ENCODE measurements around the gene APC2.

Gene APC2

DNA sequence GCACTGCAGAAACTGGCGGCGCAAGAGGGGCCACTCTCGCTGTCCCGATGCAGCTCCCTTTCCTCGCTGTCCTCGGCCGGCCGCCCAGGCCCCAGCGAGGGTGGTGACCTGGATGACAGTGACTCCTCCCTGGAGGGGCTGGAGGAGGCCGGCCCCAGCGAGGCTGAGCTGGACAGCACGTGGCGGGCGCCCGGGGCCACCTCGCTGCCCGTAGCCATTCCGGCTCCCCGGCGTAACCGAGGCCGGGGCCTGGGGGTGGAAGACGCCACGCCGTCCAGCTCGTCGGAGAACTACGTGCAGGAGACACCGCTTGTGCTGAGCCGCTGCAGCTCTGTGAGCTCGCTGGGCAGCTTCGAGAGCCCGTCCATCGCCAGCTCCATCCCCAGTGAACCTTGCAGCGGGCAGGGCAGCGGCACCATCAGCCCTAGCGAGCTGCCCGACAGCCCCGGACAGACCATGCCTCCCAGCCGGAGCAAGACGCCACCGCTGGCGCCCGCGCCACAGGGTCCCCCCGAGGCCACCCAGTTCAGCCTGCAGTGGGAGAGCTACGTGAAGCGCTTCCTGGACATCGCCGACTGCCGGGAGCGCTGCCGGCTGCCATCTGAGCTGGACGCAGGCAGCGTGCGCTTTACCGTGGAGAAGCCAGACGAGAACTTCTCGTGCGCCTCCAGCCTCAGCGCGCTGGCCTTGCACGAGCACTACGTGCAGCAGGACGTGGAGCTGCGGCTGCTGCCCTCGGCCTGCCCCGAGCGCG lies 16.7 kb downstream of the APC2 start:
- DNase-seq (ENCODE audit: extremely low spot score): no peak
- CTCF ChIA-PET: interaction anchor here (1.2 to 2.0 kb wide), 3 partner anchors 11 to 22 kb away, joined by 3 to 6 read pairs (median 6); no protein-coding TSS in a partner anchor
- POLR2A ChIA-PET: no interaction called here
- TF ChIP-seq, protein P1, sequence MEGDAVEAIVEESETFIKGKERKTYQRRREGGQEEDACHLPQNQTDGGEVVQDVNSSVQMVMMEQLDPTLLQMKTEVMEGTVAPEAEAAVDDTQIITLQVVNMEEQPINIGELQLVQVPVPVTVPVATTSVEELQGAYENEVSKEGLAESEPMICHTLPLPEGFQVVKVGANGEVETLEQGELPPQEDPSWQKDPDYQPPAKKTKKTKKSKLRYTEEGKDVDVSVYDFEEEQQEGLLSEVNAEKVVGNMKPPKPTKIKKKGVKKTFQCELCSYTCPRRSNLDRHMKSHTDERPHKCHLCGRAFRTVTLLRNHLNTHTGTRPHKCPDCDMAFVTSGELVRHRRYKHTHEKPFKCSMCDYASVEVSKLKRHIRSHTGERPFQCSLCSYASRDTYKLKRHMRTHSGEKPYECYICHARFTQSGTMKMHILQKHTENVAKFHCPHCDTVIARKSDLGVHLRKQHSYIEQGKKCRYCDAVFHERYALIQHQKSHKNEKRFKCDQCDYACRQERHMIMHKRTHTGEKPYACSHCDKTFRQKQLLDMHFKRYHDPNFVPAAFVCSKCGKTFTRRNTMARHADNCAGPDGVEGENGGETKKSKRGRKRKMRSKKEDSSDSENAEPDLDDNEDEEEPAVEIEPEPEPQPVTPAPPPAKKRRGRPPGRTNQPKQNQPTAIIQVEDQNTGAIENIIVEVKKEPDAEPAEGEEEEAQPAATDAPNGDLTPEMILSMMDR (IDR thresholded peaks at IDR 0.05; ENCODE audit: control extremely low read depth, extremely low read depth, low read depth, missing control alignments): no peak

DNA sequence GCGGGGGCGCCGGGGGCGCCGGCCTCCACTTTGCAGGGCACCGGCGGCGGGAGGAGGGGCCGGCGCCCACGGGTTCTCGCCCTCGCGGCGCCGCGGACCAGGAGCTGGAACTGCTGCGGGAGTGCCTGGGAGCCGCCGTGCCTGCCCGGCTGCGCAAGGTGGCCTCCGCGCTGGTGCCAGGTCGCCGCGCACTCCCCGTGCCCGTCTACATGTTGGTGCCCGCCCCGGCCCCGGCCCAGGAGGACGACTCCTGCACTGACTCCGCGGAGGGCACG lies 17.2 kb downstream of the APC2 start:
- POLR2A ChIA-PET: no interaction called here

DNA sequence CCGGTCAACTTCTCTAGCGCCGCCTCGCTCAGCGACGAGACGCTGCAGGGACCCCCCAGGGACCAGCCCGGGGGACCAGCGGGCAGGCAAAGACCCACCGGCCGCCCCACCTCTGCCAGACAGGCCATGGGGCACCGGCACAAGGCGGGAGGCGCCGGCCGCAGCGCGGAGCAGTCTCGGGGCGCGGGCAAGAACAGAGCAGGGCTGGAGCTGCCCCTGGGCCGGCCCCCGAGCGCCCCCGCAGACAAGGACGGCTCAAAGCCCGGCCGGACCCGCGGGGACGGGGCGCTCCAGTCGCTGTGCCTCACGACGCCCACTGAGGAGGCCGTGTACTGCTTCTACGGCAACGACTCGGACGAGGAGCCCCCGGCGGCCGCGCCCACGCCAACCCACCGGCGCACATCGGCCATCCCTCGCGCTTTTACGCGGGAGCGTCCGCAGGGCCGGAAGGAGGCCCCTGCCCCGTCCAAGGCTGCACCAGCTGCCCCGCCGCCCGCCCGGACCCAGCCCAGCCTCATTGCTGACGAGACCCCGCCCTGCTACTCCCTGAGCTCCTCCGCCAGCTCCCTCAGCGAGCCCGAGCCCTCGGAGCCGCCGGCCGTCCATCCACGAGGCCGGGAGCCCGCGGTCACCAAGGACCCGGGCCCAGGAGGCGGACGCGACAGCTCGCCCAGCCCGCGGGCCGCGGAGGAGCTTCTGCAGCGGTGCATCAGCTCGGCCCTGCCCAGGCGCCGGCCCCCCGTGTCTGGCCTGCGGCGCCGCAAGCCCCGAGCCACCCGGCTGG lies 17.8 kb downstream of the APC2 start:
- POLR2A ChIA-PET: no interaction called here
- CTCF ChIA-PET: interaction anchor here (0.7 to 2.3 kb wide), 6 partner anchors 10 to 23 kb away, joined by 3 to 8 read pairs (median 4); no protein-coding TSS in a partner anchor
- no peak for DNase-seq (ENCODE audit: extremely low spot score)
- TF ChIP-seq, protein P1 (IDR thresholded peaks at IDR 0.05; ENCODE audit: control extremely low read depth, extremely low read depth, low read depth, missing control alignments): no peak

More for the DNA sequence above, 17.2 kb downstream of the APC2 start:
- no peak for DNase-seq (ENCODE audit: extremely low spot score)
- TF ChIP-seq, protein P1 (IDR thresholded peaks at IDR 0.05; ENCODE audit: control extremely low read depth, extremely low read depth, low read depth, missing control alignments): no peak
- CTCF ChIA-PET: interaction anchor here (0.7 to 2.0 kb wide), 4 partner anchors 9 to 22 kb away, joined by 3 to 6 read pairs (median 4); no protein-coding TSS in a partner anchor

DNA sequence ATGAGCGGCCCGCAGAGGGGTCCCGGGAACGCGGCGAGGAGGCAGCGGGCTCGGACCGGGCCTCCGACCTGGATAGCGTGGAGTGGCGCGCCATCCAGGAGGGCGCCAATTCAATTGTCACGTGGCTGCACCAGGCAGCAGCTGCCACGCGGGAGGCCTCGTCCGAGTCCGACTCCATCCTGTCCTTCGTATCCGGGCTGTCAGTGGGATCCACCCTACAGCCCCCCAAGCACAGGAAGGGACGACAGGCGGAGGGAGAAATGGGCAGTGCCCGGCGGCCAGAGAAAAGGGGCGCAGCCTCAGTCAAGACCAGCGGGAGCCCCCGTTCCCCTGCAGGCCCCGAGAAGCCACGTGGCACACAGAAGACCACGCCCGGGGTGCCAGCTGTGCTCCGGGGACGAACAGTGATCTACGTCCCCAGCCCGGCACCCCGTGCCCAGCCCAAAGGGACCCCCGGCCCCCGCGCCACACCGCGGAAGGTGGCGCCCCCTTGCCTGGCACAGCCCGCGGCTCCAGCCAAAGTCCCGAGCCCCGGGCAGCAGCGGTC lies 18.4 kb downstream of the APC2 start:
- ChIA-PET POLR2A (no interaction called here), CTCF (interaction anchor here (1.3 to 2.3 kb wide), 3 partner anchors 10 to 23 kb away, joined by 3 to 8 read pairs (median 6); no protein-coding TSS in a partner anchor)
- DNase-seq (ENCODE audit: extremely low spot score): no peak
- TF ChIP-seq, protein P1 (IDR thresholded peaks at IDR 0.05; ENCODE audit: control extremely low read depth, extremely low read depth, low read depth, missing control alignments): no peak

DNA sequence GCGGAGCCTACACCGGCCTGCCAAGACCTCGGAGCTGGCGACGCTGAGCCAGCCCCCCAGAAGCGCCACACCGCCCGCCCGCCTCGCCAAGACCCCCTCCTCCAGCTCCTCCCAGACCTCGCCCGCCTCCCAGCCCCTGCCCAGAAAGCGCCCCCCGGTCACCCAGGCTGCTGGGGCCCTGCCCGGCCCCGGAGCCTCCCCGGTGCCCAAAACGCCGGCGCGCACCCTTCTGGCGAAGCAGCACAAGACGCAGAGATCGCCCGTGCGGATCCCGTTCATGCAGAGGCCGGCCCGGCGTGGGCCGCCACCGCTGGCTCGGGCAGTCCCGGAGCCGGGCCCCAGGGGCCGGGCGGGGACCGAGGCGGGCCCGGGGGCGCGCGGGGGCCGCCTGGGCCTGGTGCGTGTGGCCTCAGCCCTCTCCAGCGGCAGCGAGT lies 18.9 kb downstream of the APC2 start:
- CTCF ChIA-PET: interaction anchor here (1.3 to 2.3 kb wide), 3 partner anchors 11 to 24 kb away, joined by 3 to 8 read pairs (median 6); no protein-coding TSS in a partner anchor
- TF ChIP-seq, protein P1 (IDR thresholded peaks at IDR 0.05; ENCODE audit: control extremely low read depth, extremely low read depth, low read depth, missing control alignments): peak; percentile 6
- DNase-seq (ENCODE audit: extremely low spot score): no peak
- POLR2A ChIA-PET: no interaction called here

Measured in GM10248 (cell line).